PC-3 (cell line): ENCODE data around the gene FSTL4.

Source experiments
- EZH2 ChIP-seq: fragments of 300-600 bp; sonication (generic); IDR thresholded peaks from one replicate; pipeline ENCODE4 v1.6.1; 2017; ENCODE audit warnings: antibody characterized with exemption, mild to moderate bottlenecking, low read length; ENCODE audit not compliant: unreplicated experiment
- TF ChIP-seq, protein P1 (sequence below): fragments of 300-600 bp; sonication (generic); conservative IDR thresholded peaks from 2 replicates; pipeline ENCODE4 v1.5.1; 2017; ENCODE audit warnings: antibody characterized with exemption, low read depth, mild to moderate bottlenecking, low read length

DNA sequence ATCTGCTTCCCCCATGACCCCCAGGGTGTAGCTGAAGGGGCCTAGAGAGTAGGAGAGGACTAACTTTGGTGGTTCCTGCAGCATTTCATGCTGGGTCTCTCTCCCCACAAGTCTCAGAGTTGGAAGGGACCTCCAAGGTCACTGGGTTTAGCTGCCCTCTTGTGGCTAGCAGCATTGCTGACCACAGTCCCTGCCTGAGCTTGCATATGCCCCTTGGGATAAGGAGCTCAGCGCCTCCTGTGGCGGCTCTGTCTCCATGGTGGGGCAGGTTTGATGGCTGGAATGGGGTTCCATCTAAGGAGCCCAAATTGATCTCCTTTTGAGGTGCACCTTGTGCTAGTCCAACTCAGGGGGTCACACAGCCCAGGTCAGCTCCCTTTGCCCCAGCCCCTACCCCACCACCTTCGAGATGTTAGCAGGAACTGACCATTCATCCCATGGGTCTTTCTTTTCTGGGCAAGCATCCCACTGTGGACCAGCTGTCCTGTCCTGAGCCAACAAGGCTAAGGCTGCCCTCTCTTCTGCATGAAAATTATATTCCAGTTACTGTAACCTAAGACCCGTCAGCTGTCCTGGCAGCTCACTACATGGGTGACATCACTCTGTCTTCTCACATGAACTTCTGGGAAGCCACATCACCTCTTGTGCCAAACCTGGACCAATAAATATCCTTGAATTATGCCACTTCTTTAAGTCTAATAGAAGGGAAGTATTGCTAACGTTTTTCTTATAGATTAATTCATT is 364.3 kb downstream of the FSTL4 start:
- TF ChIP-seq, protein P1, sequence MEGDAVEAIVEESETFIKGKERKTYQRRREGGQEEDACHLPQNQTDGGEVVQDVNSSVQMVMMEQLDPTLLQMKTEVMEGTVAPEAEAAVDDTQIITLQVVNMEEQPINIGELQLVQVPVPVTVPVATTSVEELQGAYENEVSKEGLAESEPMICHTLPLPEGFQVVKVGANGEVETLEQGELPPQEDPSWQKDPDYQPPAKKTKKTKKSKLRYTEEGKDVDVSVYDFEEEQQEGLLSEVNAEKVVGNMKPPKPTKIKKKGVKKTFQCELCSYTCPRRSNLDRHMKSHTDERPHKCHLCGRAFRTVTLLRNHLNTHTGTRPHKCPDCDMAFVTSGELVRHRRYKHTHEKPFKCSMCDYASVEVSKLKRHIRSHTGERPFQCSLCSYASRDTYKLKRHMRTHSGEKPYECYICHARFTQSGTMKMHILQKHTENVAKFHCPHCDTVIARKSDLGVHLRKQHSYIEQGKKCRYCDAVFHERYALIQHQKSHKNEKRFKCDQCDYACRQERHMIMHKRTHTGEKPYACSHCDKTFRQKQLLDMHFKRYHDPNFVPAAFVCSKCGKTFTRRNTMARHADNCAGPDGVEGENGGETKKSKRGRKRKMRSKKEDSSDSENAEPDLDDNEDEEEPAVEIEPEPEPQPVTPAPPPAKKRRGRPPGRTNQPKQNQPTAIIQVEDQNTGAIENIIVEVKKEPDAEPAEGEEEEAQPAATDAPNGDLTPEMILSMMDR: peak; percentile 57
- TF ChIP-seq EZH2: no peak
